ENCODE results near the gene PARD3B. TPM values are rescaled to one million over a fixed set of nuclear protein-coding genes. Genes with fewer than 3 reads are reported as not detected.

The PARD3B gene
- total and polyA plus RNA-seq, 2 of the 8 experiments (the other 6 are each of a cell fraction or from before 2014, with no cell fraction given): 1.2 to 5.7 TPM

- no peak for TF ChIP-seq POLR2A (IDR thresholded peaks at IDR 0.05; ENCODE audit: control extremely low read depth in 1 of 2, low read depth in 2 of 2, low read length in 2 of 2)
Observed at GRCh38 chr2:205494537-205495235, 949.4 kb downstream of the PARD3B start (continued).

All from H1 (cell line).